Keratinocyte (primary cell): ENCODE measurements around the gene CADM2.

ENCODE experiments used
- EZH2 ChIP-seq: IDR thresholded peaks from one replicate; pipeline ENCODE4 v1.6.1; 2012; ENCODE audit warnings: inconsistent platforms, mild to moderate bottlenecking, low read length, moderate library complexity
- TF ChIP-seq, protein P1 (sequence below), 3 experiments: IDR thresholded peaks in 1 of 3; conservative IDR thresholded peaks in 1 of 3; optimal IDR thresholded peaks in 1 of 3; 2 replicates in 2 of 3; 3 replicates in 1 of 3; pipeline versions ENCODE3 to v1.5.1; 2011; ENCODE audit warnings: low read length in 3 of 3, mild to moderate bottlenecking in 3 of 3, moderate library complexity in 2 of 3, control low read depth in 1 of 3, inconsistent platforms in 1 of 3; ENCODE audit not compliant: insufficient read depth in 2 of 3; ENCODE audit errors: extremely low read depth in 1 of 3

DNA sequence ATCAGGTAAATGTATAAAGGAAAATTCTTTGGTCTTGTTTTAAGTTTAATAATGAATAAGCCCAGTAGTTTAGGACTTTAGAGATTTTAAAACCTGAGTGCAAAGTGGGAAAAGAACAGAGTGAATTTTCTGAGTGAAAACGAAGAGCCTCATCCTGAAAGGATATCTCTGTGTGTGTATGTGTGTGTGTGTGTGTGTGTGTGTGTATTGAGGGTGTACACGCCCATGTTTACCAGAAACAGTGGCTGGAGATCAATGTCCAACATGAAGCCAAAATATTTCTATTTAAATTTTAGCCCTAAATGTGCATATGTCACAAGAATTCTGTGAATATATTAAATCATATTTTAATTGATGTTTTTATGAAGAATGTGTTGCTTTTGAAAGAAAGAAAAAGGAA, 549.9 kb downstream of the CADM2 start:
- TF ChIP-seq, protein P1, sequence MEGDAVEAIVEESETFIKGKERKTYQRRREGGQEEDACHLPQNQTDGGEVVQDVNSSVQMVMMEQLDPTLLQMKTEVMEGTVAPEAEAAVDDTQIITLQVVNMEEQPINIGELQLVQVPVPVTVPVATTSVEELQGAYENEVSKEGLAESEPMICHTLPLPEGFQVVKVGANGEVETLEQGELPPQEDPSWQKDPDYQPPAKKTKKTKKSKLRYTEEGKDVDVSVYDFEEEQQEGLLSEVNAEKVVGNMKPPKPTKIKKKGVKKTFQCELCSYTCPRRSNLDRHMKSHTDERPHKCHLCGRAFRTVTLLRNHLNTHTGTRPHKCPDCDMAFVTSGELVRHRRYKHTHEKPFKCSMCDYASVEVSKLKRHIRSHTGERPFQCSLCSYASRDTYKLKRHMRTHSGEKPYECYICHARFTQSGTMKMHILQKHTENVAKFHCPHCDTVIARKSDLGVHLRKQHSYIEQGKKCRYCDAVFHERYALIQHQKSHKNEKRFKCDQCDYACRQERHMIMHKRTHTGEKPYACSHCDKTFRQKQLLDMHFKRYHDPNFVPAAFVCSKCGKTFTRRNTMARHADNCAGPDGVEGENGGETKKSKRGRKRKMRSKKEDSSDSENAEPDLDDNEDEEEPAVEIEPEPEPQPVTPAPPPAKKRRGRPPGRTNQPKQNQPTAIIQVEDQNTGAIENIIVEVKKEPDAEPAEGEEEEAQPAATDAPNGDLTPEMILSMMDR (optimal IDR thresholded peaks at IDR 0.05 in 1 of 3, IDR thresholded peaks at IDR 0.05 in 1 of 3, conservative IDR thresholded peaks at IDR 0.05 in 1 of 3; ENCODE audit: extremely low read depth in 1 of 3, insufficient read depth in 2 of 3, low read length in 3 of 3) = no peak
- no peak for TF ChIP-seq EZH2
